Non-pigmented ciliary epithelial cell (primary cell): Measurements from ENCODE around the gene GPR15.

ENCODE experiments used
- DNase-seq: peaks from one replicate; pipeline ENCODE4 v3.0.0-alpha.2; 2010; ENCODE audit warnings: low read depth

GPR15 gene

DNA sequence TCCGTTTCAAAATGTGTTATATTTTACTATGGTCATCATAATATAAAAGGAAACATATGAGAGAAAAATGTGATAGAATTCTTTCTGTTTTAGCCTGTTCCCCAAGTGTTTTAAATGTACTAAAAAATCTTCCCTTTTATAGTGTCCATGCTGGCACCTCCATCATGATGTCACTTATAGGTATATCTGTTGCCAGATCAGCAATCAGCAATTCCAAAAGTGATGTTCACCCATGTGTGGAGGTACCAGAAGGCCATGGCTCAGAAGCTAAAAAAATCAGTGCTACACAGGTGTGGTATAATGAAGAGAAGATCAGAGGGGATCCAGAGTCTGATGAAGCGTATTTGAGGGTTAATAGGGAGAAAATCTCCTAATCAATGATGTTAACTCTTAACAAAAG, 1.1 kb upstream of the GPR15 start:
- no peak for DNase-seq

DNA sequence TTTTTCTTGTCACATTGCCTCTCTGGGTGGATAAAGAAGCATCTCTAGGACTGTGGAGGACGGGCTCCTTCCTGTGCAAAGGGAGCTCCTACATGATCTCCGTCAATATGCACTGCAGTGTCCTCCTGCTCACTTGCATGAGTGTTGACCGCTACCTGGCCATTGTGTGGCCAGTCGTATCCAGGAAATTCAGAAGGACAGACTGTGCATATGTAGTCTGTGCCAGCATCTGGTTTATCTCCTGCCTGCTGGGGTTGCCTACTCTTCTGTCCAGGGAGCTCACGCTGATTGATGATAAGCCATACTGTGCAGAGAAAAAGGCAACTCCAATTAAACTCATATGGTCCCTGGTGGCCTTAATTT, 478 bp downstream of the GPR15 start:
- no peak for DNase-seq

DNA sequence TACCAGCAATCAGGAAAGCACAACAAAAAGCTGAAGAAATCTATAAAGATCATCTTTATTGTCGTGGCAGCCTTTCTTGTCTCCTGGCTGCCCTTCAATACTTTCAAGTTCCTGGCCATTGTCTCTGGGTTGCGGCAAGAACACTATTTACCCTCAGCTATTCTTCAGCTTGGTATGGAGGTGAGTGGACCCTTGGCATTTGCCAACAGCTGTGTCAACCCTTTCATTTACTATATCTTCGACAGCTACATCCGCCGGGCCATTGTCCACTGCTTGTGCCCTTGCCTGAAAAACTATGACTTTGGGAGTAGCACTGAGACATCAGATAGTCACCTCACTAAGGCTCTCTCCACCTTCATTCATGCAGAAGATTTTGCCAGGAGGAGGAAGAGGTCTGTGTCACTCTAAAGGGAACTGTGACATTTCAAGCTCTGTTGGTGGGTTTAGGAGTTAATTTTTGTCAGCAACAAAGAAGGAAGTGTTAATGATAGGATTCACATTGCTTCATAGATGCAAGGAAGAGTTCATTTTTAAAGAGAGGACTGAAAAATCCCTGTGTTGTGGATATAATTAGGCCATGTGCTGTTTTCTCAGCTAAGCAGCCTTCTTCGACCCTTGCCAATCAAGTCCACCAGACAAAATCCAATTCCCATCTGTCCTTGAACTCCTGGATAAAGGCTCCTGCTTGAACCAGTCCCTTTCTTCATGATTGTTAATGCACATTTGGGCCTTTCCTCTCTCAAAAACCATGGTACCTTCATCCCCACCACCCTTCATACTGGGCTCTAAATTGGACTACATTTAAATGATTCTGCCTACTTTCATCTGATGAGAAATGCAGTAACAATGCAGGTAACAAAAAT, 1.2 kb downstream of the GPR15 start:
- DNase-seq: no peak

DNA sequence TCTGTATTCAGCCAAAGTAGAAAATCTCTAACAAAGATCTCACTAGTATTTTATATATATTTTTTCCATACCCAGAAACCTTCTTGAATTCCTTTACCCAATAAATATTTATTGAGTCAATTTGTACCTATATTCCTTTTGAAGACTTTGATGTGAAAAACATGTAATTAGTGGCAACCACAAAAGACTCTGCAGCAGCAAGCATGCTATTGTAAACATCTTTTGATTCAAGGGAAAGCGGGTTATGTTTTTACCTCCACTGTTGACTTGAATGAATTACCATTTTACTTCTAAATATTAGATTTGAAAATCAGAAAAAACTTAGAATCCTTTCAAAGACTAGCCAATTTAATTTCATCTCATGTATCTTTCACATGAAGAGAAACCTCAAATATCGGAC, 2.4 kb downstream of the GPR15 start:
- no peak for DNase-seq

DNA sequence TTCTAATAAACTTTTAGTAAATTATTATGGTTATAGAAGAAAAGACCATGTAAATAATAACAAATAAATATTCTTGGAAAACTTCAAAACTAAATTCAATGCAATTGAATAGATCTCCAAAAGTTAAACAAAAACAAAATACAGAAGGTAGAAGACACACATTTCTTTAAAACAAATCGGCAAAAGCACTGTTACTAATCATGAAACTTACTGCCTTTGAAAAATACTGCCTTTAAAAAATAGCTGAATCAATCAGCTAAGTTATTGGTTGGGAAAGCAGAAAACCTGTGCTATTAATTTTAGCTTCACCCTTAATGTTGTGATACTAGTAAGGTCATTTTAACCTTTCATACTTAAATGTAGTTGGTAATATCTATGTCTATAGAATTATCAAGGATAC, 3.0 kb downstream of the GPR15 start:
- DNase-seq: no peak

DNA sequence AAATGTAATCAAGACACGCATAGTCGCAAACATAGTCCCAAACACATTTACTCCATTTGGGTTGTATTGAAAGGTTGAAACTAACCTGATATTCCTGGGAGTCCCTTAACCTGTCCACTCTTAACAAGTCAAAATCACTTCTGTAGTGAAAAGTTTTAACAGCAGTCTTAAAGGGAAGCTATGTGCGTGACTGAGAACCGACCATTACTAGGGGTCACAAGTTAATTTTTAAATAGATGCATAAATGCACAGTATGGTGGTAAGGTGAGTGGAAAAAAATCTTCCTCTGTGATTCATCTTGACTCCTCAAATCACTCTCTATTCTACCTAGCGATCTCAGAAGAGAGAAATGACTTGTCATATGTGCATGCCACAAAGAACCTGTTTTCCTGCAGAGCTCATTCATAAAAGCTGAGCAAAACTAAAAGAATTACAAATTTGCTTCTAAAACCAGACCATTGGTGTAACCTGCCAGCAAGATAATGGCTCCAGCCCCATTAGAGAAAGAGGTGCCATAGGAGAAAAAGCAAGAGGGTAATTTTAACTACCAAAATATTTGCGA, 4.8 kb downstream of the GPR15 start:
- DNase-seq: no peak

DNA sequence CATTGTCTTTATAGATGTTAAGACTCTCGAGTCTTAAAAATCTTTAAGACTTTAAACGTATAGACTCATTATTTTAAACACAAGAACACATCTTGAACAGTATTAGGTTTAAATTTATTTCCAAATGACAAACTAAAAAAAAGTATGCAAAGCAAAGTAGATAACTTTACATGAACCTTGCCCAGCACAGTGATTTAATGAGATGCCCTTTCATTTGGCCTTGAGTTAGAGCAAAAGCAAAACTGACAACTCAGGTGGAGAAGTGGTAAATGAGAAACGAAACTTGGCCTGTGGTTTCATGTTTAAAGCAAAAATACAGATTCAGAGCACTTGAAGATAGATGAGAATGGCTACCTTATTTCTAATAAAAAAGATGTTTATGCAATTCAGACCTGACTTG, 8.6 kb downstream of the GPR15 start:
- DNase-seq: no peak

DNA sequence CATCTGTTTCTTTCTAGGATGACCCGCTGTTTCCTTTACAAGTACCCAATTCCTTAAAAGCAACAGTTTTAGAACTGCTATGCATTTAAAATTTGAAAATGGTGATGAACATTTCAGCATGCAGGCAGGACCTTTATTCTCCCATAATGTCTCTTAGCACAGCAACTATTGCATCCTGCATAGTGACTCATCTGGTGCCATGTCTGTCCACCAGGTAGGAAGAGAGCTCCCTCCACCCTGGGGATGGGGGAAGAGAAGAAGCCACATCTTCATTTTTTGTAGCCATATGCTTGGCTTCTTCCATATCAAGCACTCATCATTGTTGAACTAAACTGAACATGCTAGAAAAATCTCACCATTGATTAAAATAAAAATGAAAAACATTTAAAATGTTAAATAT, 9.9 kb downstream of the GPR15 start:
- no peak for DNase-seq

DNA sequence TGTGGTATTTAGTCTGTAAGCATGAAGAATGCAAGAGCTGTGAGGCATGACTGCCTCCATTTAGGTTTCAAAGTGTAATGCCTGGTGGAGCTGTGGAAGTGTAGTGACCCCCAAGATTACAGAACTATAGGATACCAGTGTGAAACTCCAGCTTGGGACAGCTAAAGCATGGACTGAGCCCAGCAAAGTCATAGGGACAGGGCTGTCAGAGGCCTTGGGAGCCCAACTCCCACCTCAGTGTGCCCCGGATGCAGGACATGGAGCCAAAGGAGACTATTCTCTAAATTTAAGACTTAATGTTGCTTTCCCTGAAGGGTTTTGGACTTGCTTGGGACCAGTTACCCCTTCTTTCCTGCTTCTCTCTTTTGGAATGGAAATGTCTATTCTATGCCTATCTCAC, 10.8 kb downstream of the GPR15 start:
- no peak for DNase-seq

DNA sequence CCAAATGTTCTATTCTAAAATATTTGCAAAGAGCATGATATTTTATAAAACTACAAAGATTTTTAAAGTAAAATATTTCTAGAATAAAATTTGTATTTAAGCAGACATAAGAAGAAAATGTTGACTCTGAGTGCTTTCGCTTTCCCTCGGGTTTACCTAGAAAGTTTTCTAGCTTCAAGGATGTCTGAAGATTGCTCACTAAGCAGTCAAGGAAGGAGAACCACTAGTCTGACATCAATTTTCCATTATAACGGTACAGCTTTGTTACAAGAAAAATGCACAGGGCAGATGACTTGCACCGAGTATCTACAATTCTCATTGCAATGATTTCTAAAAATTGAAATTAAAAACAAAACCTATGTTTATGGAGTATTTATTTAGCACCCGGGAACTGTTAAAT, 14.2 kb downstream of the GPR15 start:
- no peak for DNase-seq

DNA sequence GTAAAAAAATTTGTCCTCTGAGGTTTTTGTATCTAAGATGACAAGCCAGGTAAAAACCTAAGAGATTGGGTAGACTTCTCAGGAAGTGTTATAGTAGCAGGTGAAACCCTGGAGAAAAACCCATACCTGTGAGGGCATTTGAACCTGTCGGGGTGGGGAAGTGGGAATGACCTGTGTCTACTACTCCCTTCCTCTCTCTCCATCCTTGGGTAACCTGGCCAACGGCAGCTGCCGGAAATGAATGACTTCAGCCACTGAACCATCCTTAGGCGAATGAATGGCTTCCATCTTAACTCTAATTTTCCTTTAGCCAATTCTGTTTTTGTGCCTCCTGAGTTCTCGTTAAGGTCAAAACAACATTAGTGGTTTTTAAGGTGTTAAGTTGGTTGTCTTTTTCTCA, 16.8 kb downstream of the GPR15 start:
- DNase-seq: no peak

DNA sequence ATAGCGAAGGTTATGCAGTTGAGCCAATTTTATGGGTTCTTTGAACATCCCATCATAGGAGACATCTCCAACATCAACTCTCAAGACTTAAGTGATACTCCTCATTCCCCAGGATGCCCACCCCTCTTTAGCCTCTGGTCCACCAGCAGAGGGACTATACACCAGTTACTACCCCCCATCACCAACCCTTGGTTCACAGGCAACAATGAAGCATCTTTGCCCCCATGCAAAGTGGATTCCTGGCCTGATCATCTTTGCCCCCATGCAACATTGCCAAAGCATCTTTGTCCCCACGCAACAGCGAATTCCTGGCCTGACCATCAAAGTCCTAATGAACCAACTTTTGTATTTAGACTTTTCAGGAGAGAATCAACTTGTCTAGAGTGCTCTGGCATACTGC, 19.1 kb downstream of the GPR15 start:
- no peak for DNase-seq

DNA sequence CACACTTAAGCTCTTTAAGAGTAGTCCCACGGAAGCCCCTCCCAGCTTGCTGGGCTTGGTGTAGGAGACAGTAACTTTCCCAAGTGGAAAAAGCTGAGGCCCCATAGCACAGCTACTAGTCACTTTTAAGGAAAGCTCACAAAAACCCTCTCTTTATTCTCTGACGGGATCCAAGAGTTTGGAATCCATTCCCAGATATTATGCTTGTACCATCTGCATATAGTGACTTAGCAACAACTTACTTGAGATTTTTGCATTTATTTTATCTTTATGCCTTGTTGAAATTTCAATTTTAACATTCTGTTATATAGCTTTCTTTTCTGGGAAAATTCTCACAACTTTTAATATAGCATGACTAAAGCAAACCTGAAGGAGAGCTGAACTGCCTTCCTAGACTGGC, 19.5 kb downstream of the GPR15 start:
- DNase-seq: no peak

DNA sequence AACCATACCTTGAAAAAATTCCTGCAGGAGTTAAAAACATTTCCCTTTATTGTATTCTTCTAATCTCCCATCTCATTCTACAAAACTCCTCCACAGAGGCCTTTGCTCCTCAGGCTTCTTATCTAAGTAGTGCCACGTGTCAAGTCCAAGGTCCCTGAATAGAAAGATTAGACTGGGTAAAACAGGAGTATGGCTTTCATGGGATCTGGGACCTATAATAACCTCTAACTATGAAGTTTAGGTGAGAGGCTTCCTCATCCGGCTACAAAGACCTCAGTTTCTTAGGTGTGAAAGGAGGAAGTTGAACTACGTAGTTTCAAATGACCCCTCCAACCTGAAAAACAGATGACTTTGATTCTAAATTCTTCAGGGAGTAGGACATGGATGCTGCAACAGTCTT, 20.0 kb downstream of the GPR15 start:
- no peak for DNase-seq

DNA sequence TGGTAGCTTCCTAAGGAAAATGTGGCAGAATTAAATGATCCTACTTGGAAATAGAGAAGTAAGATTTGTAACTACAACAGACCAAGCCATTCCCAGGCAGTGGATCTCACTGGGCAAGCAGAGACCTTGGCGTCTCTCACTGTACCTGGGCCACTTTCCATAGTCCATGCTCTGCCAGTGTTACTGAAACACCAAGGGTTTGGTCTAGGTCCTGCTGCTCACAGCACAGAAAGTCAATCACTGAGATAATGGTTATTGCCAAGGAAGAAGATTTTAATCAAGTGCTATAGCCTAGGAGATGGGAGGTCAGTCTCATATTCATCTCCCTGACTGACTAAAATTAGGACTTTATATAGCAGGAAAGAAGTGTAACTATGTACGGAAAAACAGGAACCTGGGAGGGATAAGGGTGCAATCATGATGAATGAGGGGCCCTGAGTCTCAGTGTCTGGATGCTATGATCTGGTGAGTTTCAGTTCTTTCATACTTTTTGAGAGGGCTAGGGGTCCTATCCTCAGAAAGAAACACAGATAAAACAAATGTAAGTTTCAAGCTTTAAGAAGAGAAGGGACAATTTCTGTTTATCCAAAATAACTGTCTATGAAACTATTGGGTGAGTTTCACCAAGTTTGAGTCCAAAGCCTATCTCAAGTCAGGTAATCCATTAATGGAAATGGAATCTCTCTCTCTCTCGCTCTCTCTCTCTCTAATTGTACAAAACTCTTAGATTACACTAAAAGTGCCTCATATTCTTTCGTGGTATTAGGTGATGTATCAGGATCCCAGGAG, 20.6 kb downstream of the GPR15 start:
- no peak for DNase-seq

DNA sequence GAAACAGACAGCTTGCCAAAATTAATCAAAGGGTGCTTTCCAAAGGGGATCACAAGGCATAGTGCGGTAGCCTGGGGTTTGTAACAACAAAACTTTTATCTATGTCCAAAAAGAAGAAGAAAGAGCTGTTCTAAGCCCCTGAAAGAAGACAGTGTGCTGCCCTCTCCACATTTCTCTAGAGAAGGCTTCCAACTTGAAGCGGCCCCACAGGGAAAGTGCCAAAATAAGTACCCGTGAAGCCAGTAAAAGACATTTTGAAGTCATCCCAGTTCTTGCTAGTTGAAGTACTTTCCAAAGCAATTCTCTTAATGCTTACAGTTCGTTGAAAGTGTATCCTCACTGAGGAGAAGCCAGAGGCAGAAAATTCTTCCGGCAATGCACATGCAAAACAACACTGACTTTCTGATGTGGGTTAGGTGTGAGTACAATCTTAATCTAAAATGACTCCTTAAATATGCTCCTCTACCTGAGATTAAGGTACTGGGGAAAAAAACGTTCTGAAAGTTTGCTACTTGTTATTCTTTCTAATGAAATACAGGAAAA, 21.3 kb downstream of the GPR15 start:
- no peak for DNase-seq

DNA sequence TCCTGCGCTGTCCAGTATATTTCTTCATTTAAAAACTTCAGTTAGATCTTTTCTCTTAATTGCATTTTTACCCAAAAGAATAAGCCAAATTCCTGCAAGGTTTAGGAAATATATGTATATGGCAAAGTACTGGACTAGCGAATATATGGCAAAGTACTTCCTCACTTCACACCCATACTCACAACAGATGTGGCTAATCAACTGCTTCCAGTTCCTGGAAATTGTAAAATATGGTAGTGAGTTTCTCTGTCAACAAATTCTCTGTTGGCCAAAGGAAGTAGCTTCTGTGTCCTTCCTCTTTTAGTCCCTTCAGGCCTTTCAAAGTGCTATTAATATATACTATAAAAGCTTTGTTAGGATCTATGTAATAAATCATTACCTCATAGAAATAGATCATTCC, 22.0 kb downstream of the GPR15 start:
- DNase-seq: no peak

DNA sequence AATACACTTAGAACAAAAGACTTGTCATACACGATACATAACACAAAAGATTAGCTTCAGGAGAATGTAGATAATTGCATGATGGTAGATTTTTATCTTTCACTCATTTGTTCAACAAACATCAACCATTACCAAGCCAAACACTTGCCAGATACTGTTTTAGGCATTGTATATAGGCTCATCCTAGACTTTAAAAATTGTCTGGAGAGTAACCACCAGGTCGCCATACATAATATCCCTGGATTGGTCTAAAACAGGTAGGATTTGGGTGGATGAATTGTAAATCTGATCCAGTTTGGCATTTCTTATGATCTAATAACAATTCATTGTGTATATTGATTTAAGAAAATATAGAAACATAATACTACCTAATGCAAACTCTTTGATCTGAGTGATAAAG, 22.8 kb downstream of the GPR15 start:
- no peak for DNase-seq

DNA sequence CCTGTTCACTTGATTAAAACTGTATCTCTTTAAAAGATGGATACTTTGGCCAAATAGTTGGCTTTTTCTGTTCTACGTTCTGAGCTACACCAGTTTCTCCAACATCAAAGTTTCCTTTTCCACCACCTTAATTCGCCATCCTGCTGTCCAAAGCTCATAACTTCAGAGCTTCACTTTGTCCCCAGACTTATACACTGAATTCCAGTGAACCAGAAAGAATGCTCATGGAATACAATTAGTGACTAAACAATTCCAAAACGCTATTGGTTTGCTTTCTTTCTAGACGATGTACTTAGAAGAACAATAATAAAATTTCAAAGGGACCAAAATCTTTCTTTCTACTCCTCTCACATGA, 23.2 kb downstream of the GPR15 start:
- DNase-seq: no peak

DNA sequence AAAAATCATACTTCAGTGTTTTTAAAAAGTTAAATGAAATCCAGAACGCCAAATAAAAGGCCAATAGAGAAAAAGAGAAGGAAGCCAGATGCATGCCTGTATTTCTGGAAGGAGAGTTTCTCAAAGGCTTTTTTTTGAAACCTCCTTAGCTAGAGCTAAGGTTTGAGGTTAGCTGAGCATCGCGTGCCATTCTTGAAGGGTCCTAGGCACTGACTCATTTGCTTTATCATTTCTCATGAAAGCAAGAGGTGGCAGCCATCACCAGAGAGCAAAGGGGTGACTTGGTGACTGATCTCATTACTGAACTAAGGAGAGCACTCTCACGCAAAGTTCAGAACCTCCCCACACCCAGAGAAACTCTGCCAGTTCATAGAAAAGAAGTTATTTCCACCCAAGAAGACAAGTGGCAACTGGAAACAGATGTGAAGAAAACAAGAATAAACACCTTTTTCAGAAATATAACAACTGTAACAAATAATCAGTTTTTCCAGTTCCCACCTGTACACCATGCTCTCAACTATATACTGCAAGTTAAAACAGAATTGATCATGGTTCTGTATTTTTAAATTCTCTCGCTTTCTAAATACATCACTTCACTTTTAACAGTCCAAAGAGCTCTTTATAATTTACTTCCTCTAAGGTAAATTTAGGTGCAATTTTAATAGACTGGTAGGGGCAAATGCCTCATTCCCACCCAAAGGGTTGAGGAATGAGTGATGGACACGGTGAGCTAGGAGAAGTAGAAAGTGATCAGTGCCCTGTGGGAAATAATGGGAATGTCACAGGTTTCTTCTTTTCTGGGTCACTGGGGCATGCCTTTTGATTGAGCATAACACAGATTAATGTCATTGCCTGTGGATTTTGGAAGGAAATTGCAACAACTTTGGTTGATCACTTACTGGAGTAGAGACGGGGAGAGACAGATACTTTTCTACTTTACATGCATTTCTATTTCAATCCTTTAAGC, 24.7 kb downstream of the GPR15 start:
- no peak for DNase-seq

DNA sequence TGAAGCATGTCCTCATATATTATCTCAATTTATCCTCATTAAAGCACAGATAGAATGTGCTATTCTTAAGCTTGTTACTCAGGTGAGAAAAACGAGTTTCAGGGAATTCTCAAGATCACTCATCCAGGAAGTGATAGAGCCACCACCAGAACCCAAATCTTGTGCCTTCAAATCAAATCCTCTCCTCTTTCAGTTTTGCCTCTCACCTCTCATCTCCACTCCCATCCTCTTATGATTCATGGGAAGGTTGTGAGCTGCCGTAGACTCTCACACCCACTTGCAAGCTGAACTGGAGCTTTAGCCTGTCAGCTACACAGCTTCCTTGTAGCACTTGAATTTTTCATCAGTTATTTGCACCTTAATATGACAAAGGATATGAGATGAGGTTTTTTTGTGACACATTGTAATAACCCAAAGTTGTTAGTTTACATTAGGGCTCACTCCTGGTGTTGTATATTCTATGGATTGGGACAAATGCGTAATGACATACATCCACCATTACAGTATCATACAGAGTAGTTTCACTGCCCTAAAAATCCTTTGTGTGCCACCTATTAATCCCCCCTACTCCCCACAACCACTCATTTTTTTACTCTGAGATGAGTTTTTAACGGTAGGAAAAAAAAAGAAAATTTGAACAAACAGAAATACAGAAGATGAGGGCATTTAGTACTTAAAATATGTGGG, 25.7 kb downstream of the GPR15 start:
- DNase-seq: no peak
